Liver (tissue), 9 donors: ENCODE data around the gene HEPACAM2. TPM values are rescaled to one million over a fixed set of nuclear protein-coding genes. Genes with fewer than 3 reads are reported as not detected.

Experiments
- DNase-seq: peaks from one replicate; pipeline ENCODE4 v3.0.0-alpha.2; 2017; ENCODE audit warnings: low spot score
- H3K27ac ChIP-seq, 2 donors: one replicate each; pipeline ENCODE4 v1.7.0; 2013; ENCODE audit warnings: inconsistent platforms in 2 of 2, low read length in 2 of 2, control low read depth in 1 of 2, low read depth in 1 of 2, mild to moderate bottlenecking in 1 of 2
- H3K27me3 ChIP-seq, 4 donors: one replicate each; pipeline versions ENCODE4 v1.6.1 to v1.7.0; 2013; ENCODE audit warnings: low read length in 3 of 4, inconsistent platforms in 1 of 4, mild to moderate bottlenecking in 1 of 4, moderate library complexity in 1 of 4; ENCODE audit not compliant: control insufficient read depth in 4 of 4, insufficient read depth in 4 of 4
- H3K36me3 ChIP-seq, 4 donors: one replicate each; pipeline versions ENCODE4 v1.6.1 to v1.7.0; 2013; ENCODE audit warnings: low read length in 3 of 4, mild to moderate bottlenecking in 3 of 4, low read depth in 1 of 4, moderate library complexity in 1 of 4; ENCODE audit not compliant: control insufficient read depth in 4 of 4, insufficient read depth in 3 of 4
- H3K4me1 ChIP-seq, 4 donors: one replicate each; pipeline versions ENCODE4 v1.6.1 to v1.7.0; 2013; ENCODE audit warnings: low read length in 3 of 4, mild to moderate bottlenecking in 3 of 4, moderate library complexity in 1 of 4; ENCODE audit not compliant: control insufficient read depth in 4 of 4, insufficient read depth in 4 of 4
- H3K4me3 ChIP-seq, 3 donors: one replicate each; pipeline versions ENCODE4 v1.6.1 to v1.7.0; 2013; ENCODE audit warnings: low read length in 3 of 3, control low read depth in 1 of 3, low read depth in 1 of 3, mild to moderate bottlenecking in 1 of 3
- H3K9ac ChIP-seq, 2 donors: one replicate each; pipeline ENCODE4 v1.7.0; 2013; ENCODE audit warnings: low read length in 2 of 2, mild to moderate bottlenecking in 2 of 2, moderate library complexity in 2 of 2, control low read depth in 1 of 2, low read depth in 1 of 2
- H3K9me3 ChIP-seq, 4 donors: one replicate each; pipeline versions ENCODE4 v1.6.1 to v1.7.0; 2013; ENCODE audit warnings: low read length in 3 of 4; ENCODE audit not compliant: control insufficient read depth in 4 of 4
- EGR1 ChIP-seq, 2 donors: IDR thresholded peaks; 2 replicates each; pipeline ENCODE4 v1.6.1; 2016 to 2018; ENCODE audit warnings: antibody characterized with exemption in 2 of 2, low read depth in 2 of 2
- FOXA1 ChIP-seq: IDR thresholded peaks from 2 replicates; pipeline ENCODE4 v1.6.1; 2016; ENCODE audit warnings: antibody characterized with exemption
- FOXA2 ChIP-seq: IDR thresholded peaks from 2 replicates; pipeline ENCODE4 v1.6.1; 2016; ENCODE audit warnings: antibody characterized with exemption
- GABPA ChIP-seq, 2 donors: IDR thresholded peaks in 1 of 2; conservative IDR thresholded peaks in 1 of 2; 2 replicates each; pipeline ENCODE4 v1.6.1; 2016; ENCODE audit warnings: antibody characterized with exemption in 2 of 2, mild to moderate bottlenecking in 1 of 2, moderate library complexity in 1 of 2
- HNF4G ChIP-seq: IDR thresholded peaks from 2 replicates; pipeline ENCODE4 v1.6.1; 2016; ENCODE audit warnings: antibody characterized with exemption
- JUND ChIP-seq, 2 donors: IDR thresholded peaks; 2 replicates each; pipeline ENCODE4 v1.6.1; 2016; ENCODE audit warnings: antibody characterized with exemption in 2 of 2
- RAD21 ChIP-seq, 2 donors: IDR thresholded peaks; 2 replicates each; pipeline ENCODE4 v1.6.1; 2016; ENCODE audit warnings: antibody characterized with exemption in 2 of 2, mild to moderate bottlenecking in 2 of 2
- RXRA ChIP-seq, 2 donors: IDR thresholded peaks; 2 replicates each; pipeline ENCODE4 v1.6.1; 2017 to 2018; ENCODE audit warnings: antibody characterized with exemption in 2 of 2, mild to moderate bottlenecking in 1 of 2
- SP1 ChIP-seq: IDR thresholded peaks from 2 replicates; pipeline ENCODE4 v1.6.1; 2018; ENCODE audit warnings: antibody characterized with exemption, mild to moderate bottlenecking
- TAF1 ChIP-seq: conservative IDR thresholded peaks from 2 replicates; pipeline ENCODE4 v1.6.1; 2016; ENCODE audit warnings: antibody characterized with exemption, mild to moderate bottlenecking
- YY1 ChIP-seq: IDR thresholded peaks from 2 replicates; pipeline ENCODE4 v1.6.1; 2016; ENCODE audit warnings: antibody characterized with exemption, mild to moderate bottlenecking
- WGBS: extraction: QIAGEN DNeasy Blood & Tissue Kit; methylation state at CpG from one replicate; pipeline ENCODE4 v1.1.7; 2013; 5-methylcytosine and 5-hydroxymethylcytosine counted together
- polyA plus RNA-seq, 2 donors: library from polyadenylated mRNA; stranded (reverse) in 1 of 2; unstranded in 1 of 2; fragments of 200-250 nt in 1 of 2; fragments of >200 nt in 1 of 2; fragmentation: Nextera tagmentation in 1 of 2; extraction: Ambion mirVana in 1 of 2; gene quantifications; one replicate each; pipeline versions ENCODE4 v1.2.1 to v1.2.3, GENCODE V29; 2013 to 2015
- total RNA-seq, 2 donors: library from RNA; depleted of rRNA; stranded (reverse); fragments of >200 nt; gene quantifications; one replicate each; pipeline ENCODE4 v1.2.3, GENCODE V29; 2014
- TF ChIP-seq, protein P1 (sequence below): IDR thresholded peaks from 2 replicates; pipeline ENCODE4 v1.6.1; 2016; ENCODE audit warnings: antibody characterized with exemption, mild to moderate bottlenecking
- TF ChIP-seq, protein P2 (sequence below): IDR thresholded peaks from 2 replicates; pipeline ENCODE4 v1.6.1; 2016; ENCODE audit warnings: antibody characterized with exemption
- TF ChIP-seq, protein P3 (sequence below): IDR thresholded peaks from 2 replicates; pipeline ENCODE4 v1.6.1; 2016; ENCODE audit warnings: antibody characterized with exemption
- TF ChIP-seq, protein P4 (sequence below): fragments of 150-350 bp; IDR thresholded peaks from 2 replicates; pipeline ENCODE4 v1.5.1; 2017; ENCODE audit warnings: improper control_type of control experiment, low read depth, low read length; ENCODE audit not compliant: missing input control
- TF ChIP-seq, protein P5 (sequence below): IDR thresholded peaks from 2 replicates; pipeline ENCODE4 v1.6.1; 2016; ENCODE audit warnings: antibody characterized with exemption
- donor health status: healthy.
- donor health status: healthy.
- donor health status: healthy.
- donor health status: healthy.
- donor health status: healthy.

The HEPACAM2 gene
- total and polyA plus RNA-seq, 4 donors: 4.4 TPM; not detected in 3

DNA sequence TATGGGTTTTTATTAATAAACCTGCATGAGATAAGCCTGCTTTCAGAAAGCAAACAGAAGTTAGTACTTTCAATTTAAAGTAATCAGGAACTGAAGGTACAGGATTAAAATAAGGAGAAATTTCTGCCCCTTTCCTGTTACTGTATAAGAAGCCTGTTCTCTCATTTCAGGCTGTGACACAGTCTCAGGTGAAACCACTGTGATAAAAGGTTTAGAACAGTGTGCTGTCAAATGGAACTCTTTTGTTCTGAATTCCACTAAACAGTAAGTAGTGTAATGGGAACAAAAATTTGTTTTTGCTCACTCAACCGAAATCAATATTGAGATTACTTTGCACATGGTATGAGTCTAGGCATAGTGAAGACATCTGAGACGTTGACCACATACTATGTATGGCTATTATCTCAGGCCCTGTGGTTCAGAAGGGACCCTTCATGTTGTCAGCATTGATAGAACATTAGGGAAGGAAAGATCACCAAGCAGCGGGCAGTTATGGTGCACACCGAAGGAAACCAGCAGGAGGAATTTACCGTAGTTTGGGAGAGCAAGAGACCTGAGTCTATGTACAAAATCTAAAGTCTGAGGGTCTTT lies 14.9 kb downstream of the HEPACAM2 start (continued):
- TF ChIP-seq, protein P1, sequence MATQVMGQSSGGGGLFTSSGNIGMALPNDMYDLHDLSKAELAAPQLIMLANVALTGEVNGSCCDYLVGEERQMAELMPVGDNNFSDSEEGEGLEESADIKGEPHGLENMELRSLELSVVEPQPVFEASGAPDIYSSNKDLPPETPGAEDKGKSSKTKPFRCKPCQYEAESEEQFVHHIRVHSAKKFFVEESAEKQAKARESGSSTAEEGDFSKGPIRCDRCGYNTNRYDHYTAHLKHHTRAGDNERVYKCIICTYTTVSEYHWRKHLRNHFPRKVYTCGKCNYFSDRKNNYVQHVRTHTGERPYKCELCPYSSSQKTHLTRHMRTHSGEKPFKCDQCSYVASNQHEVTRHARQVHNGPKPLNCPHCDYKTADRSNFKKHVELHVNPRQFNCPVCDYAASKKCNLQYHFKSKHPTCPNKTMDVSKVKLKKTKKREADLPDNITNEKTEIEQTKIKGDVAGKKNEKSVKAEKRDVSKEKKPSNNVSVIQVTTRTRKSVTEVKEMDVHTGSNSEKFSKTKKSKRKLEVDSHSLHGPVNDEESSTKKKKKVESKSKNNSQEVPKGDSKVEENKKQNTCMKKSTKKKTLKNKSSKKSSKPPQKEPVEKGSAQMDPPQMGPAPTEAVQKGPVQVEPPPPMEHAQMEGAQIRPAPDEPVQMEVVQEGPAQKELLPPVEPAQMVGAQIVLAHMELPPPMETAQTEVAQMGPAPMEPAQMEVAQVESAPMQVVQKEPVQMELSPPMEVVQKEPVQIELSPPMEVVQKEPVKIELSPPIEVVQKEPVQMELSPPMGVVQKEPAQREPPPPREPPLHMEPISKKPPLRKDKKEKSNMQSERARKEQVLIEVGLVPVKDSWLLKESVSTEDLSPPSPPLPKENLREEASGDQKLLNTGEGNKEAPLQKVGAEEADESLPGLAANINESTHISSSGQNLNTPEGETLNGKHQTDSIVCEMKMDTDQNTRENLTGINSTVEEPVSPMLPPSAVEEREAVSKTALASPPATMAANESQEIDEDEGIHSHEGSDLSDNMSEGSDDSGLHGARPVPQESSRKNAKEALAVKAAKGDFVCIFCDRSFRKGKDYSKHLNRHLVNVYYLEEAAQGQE: no peak
- no peak for TF ChIP-seq SP1
- no peak for TF ChIP-seq HNF4G

DNA sequence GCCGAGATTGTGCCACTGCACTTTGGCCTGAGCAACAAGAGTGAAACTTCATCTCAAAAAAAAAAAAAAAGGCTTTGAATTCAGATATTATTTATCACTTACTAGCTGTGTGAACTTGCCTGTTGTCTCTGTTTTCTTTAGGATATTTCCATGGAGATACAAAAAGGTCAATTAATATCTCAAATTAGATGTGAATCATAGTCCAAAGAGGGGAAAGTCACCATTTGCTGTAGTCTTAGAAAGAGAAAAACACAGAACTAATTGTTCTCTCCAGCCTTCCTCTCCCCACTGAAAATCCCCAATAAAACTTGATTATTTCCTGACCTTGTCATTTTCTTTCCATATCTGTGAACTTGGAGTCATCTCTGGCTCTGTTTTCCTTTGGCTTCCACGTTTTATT lies 21.2 kb downstream of the HEPACAM2 start:
- TF ChIP-seq RAD21 (IDR thresholded peaks at IDR 0.05) (no peak), GABPA (IDR thresholded peaks at IDR 0.05 in 1 of 2, conservative IDR thresholded peaks at IDR 0.05 in 1 of 2) (no peak), FOXA2 (no peak), SP1 (no peak), EGR1 (IDR thresholded peaks at IDR 0.05; ENCODE audit: low read depth in 2 of 2) (no peak), FOXA1 (no peak), RXRA (IDR thresholded peaks at IDR 0.05) (no peak), TAF1 (no peak), YY1 (no peak), HNF4G (no peak)
- TF ChIP-seq, protein P2, sequence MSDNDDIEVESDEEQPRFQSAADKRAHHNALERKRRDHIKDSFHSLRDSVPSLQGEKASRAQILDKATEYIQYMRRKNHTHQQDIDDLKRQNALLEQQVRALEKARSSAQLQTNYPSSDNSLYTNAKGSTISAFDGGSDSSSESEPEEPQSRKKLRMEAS: no peak
- TF ChIP-seq, protein P3, sequence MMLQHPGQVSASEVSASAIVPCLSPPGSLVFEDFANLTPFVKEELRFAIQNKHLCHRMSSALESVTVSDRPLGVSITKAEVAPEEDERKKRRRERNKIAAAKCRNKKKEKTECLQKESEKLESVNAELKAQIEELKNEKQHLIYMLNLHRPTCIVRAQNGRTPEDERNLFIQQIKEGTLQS: no peak
- TF ChIP-seq, protein P4, sequence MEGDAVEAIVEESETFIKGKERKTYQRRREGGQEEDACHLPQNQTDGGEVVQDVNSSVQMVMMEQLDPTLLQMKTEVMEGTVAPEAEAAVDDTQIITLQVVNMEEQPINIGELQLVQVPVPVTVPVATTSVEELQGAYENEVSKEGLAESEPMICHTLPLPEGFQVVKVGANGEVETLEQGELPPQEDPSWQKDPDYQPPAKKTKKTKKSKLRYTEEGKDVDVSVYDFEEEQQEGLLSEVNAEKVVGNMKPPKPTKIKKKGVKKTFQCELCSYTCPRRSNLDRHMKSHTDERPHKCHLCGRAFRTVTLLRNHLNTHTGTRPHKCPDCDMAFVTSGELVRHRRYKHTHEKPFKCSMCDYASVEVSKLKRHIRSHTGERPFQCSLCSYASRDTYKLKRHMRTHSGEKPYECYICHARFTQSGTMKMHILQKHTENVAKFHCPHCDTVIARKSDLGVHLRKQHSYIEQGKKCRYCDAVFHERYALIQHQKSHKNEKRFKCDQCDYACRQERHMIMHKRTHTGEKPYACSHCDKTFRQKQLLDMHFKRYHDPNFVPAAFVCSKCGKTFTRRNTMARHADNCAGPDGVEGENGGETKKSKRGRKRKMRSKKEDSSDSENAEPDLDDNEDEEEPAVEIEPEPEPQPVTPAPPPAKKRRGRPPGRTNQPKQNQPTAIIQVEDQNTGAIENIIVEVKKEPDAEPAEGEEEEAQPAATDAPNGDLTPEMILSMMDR: no peak
- Histone ChIP-seq H3K27ac (no peak overlapping the region), H3K27me3 (peaks cover 0 to 6% (median 1%) of the 10 kb centered on the region in 4 donors), H3K4me3 (no peak overlapping the region), H3K4me1 (no peaks in the 10 kb centered on the region), H3K9me3 (no peaks in the 10 kb centered on the region), H3K9ac (no peak overlapping the region), H3K36me3 (no peaks in the 10 kb centered on the region)
- 34% methylated on average over 2 of the region's 2 CpGs for WGBS
- no peak for DNase-seq

DNA sequence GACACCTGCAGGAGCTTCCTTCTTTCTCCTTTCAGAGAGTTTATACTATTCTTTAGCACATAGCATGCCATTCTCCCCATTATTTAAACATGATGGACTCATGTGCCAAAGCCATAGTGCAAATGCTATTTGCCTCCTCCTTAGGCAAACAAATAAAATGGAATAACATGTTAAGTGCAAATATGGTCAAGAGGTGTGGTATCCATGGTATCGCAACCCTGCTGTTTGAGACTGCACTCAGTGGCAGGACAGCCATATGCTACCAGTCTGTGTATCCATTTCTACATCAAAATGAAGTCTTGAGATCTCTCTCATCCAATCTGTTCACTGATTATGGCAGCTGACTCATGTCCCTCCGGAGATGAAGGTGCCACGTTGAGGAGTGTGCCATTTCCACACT lies 22.8 kb downstream of the HEPACAM2 start:
- H3K27me3 ChIP-seq: peaks cover 0 to 6% (median 1%) of the 10 kb centered on the region in 4 donors
- no peaks in the 10 kb centered on the region for H3K4me1 ChIP-seq
- 72% methylated on average over 3 of the region's 3 CpGs for WGBS
- no peak overlapping the region for H3K9ac ChIP-seq
- no peaks in the 10 kb centered on the region for H3K36me3 ChIP-seq
- no peaks in the 10 kb centered on the region for H3K9me3 ChIP-seq
- no peak overlapping the region for H3K4me3 ChIP-seq
- no peak overlapping the region for H3K27ac ChIP-seq
- DNase-seq: no peak
- TF ChIP-seq, protein P4: no peak
- TF ChIP-seq YY1 (no peak), FOXA2 (no peak), RXRA (IDR thresholded peaks at IDR 0.05) (no peak), TAF1 (no peak), HNF4G (no peak), SP1 (no peak), JUND (IDR thresholded peaks at IDR 0.05) (no peak)
- TF ChIP-seq, protein P5, sequence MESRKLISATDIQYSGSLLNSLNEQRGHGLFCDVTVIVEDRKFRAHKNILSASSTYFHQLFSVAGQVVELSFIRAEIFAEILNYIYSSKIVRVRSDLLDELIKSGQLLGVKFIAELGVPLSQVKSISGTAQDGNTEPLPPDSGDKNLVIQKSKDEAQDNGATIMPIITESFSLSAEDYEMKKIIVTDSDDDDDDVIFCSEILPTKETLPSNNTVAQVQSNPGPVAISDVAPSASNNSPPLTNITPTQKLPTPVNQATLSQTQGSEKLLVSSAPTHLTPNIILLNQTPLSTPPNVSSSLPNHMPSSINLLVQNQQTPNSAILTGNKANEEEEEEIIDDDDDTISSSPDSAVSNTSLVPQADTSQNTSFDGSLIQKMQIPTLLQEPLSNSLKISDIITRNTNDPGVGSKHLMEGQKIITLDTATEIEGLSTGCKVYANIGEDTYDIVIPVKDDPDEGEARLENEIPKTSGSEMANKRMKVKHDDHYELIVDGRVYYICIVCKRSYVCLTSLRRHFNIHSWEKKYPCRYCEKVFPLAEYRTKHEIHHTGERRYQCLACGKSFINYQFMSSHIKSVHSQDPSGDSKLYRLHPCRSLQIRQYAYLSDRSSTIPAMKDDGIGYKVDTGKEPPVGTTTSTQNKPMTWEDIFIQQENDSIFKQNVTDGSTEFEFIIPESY: no peak
- TF ChIP-seq, protein P1: no peak
